CD8-positive, alpha-beta memory T cell (primary cell): ENCODE data around the gene C1orf159. TPM values are rescaled to one million over a fixed set of nuclear protein-coding genes. Genes with fewer than 3 reads are reported as not detected.
A peak's percentile ranks its signal among the peaks of the same experiment; 100 is the strongest.

Experiments used
- CTCF ChIA-PET: fragments of 350-600 bp; sonication (Branson Sonifier 250); formaldehyde crosslinking; loops from one replicate; lab custom pipeline; 2021; ENCODE audit warnings: antibody characterized with exemption; lab: Charles Lee
- POLR2A ChIA-PET: fragments of 350-600 bp; sonication (Branson Sonifier 250); formaldehyde crosslinking; loops from one replicate; lab custom pipeline; 2021; ENCODE audit warnings: antibody characterized with exemption; lab: Charles Lee
- DNase-seq, 5 donors: peaks; one replicate each; pipeline versions ENCODE4 v3.0.0 to v3.0.0-alpha.2; 2020 to 2022; ENCODE audit warnings: mixed read lengths in 1 of 5
- H3K27ac ChIP-seq: one replicate; pipeline ENCODE4 v1.7.0; 2013; ENCODE audit warnings: low read depth, mild to moderate bottlenecking, low read length, moderate library complexity
- H3K27me3 ChIP-seq: 2 replicates; pipeline ENCODE4 v1.7.0; 2013; ENCODE audit warnings: low read length, mild to moderate bottlenecking; ENCODE audit not compliant: insufficient read depth, poor library complexity, severe bottlenecking
- H3K36me3 ChIP-seq: 2 replicates; pipeline ENCODE4 v1.7.0; 2013; ENCODE audit warnings: mild to moderate bottlenecking, low read length, moderate library complexity; ENCODE audit not compliant: insufficient read depth
- H3K4me1 ChIP-seq: 2 replicates; pipeline ENCODE4 v1.7.0; 2013; ENCODE audit warnings: mild to moderate bottlenecking, low read length, moderate library complexity; ENCODE audit not compliant: insufficient read depth
- H3K4me3 ChIP-seq: 2 replicates; pipeline ENCODE4 v1.7.0; 2013; ENCODE audit warnings: mild to moderate bottlenecking, low read length
- H3K9me3 ChIP-seq: 2 replicates; pipeline ENCODE4 v1.7.0; 2013; ENCODE audit warnings: mild to moderate bottlenecking, low read length
- H3K27ac Mint-ChIP-seq, 8 donors: one replicate each; pipeline ENCODE4 v1.8.0; 2020 to 2021; ENCODE audit warnings: mixed read lengths in 8 of 8, mild to moderate bottlenecking in 6 of 8, inconsistent platforms in 3 of 8, moderate library complexity in 3 of 8
- H3K27me3 Mint-ChIP-seq, 2 donors: one replicate each; pipeline ENCODE4 v1.8.0; 2020 to 2021; ENCODE audit warnings: mixed read lengths in 2 of 2, mild to moderate bottlenecking in 1 of 2, moderate library complexity in 1 of 2
- H3K36me3 Mint-ChIP-seq, 3 donors: one replicate each; pipeline ENCODE4 v1.8.0; 2020 to 2021; ENCODE audit warnings: mixed read lengths in 3 of 3, inconsistent platforms in 1 of 3, mild to moderate bottlenecking in 1 of 3
- H3K4me1 Mint-ChIP-seq, 3 donors: one replicate each; pipeline ENCODE4 v1.8.0; 2020 to 2021; ENCODE audit warnings: mixed read lengths in 3 of 3, inconsistent platforms in 1 of 3, mild to moderate bottlenecking in 1 of 3
- H3K4me3 Mint-ChIP-seq, 7 donors: one replicate each; pipeline ENCODE4 v1.8.0; 2020 to 2021; ENCODE audit warnings: mixed read lengths in 7 of 7, mild to moderate bottlenecking in 6 of 7, moderate library complexity in 4 of 7, inconsistent platforms in 2 of 7
- H3K9me3 Mint-ChIP-seq, 5 donors: one replicate each; pipeline ENCODE4 v1.8.0; 2020 to 2022; ENCODE audit warnings: mixed read lengths in 5 of 5, mild to moderate bottlenecking in 3 of 5, moderate library complexity in 2 of 5, inconsistent platforms in 1 of 5
- polyA plus RNA-seq: library from polyadenylated mRNA; unstranded; fragments of 300-500 nt; fragmentation: Illumina TruSeq; gene quantifications from one replicate; pipeline ENCODE4 v1.2.3, GENCODE V29; 2021
- total RNA-seq, 2 experiments: library from RNA; stranded (reverse); gene quantifications; one replicate each; pipeline ENCODE4 v1.2.3, GENCODE V29; 2021

Gene C1orf159
- 10 to 100 TPM; 18.7 to 20.8 TPM for total RNA-seq
- 7.9 TPM for polyA plus RNA-seq

DNA sequence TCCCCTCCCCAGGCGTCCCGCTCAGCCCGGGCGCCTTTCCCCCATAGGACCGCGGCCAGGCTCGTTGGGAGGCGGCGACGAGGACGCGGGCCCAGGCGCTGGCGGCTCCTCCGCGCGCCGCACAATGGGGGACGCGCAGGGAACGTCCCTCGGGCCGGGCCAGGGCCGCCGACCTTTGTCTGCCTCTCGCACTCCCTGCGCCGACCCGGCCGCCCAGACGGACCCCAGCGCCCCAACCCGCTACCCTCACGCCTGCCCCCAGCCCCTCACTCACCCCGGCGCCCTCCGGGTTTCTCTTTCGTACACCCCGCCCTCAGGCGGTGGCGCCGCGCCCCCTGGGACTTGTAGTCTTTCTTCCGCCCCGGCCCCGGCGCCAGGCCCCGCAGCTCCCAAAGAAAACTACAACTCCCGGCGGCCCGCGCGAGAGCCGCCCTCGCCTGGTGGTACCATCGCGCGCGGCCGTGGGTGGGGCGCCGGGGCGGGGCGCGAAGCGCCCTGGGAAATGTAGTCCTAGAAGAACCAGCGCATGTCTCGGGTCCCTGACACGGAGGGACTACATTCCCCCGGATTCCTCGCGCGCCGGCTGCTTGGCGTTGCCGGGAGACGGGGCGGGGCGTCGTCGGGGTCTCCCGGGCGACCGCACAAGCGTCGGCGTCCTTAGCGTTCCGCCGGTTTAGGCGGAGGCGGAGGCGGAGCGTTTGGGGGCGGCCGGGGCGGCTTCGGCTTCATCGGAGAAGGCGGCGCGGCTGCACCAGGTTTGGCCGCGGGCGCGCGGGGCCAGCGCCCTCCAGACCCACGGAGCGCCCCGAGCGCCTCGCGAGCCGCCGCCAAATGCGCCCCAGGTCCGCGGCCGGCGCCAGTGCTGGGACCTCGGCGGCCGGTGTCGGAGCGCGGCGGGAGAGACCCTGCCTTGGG, at the start of gene C1orf159:
Gene C1orf159 (minus strand): TSS at position 304 of the 915 bp plus-strand sequence. CDS start 24,546 bp downstream, outside the sequence.
- Histone ChIP-seq H3K36me3 (no peaks in the 10 kb centered on the region), H3K9me3 (no peaks in the 10 kb centered on the region), H3K4me1 (no peaks in the 10 kb centered on the region), H3K4me3 (peak within 1 kb of the TSS; percentile 43), H3K27ac (peak within 1 kb of the TSS; percentile 43), H3K27me3 (peaks cover 6% of the 10 kb centered on the region)
- Mint-ChIP-seq H3K9me3 (no peaks in the 10 kb centered on the region), H3K4me3 (peak within 1 kb of the TSS; percentile 83 to 96 (median 86)), H3K27ac (peak within 1 kb of the TSS in 7 of 8 donors; percentile 57 to 94 (median 72)), H3K36me3 (peaks cover 4 to 21% (median 5%) of the 10 kb centered on the region in 3 donors), H3K4me1 (peaks cover 6 to 14% (median 11%) of the 10 kb centered on the region in 3 donors), H3K27me3 (peaks cover 6 to 9% of the 10 kb centered on the region in 2 donors)
- ChIA-PET POLR2A (interaction anchor here (0.5 to 1.8 kb wide), 4 partner anchors 102 to 496 kb away, joined by 3 to 10 read pairs (median 3); partner anchors contain the start of genes AURKAIP1 and ISG15), CTCF (interaction anchor here (0.8 to 1.0 kb wide), 2 partner anchors 97 to 185 kb away, joined by 4 read pairs; no protein-coding TSS in a partner anchor)
- peak; percentile 97 to 98 (median 98) for DNase-seq

DNA sequence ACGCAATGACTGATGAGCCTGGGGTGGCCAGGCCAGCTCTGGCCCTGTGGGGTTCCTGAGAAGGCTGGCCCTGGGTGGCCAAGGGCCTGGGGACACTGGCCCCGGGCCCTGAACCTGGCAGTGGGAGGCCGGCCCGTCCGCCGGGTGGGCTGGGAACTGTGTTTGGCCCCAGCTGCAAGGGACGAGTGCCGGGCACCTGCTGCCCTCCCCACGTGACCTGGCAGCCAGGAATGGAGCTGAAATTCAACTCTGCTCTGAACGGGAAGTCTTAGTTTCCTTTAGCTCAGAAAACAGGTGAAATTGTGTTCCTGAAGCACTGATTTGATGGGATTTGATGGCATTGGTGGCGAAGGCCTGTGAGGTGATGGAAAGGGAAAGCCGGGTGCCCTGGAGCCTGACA, 49.6 kb upstream of the C1orf159 start:
- POLR2A ChIA-PET, result no interaction called here

DNA sequence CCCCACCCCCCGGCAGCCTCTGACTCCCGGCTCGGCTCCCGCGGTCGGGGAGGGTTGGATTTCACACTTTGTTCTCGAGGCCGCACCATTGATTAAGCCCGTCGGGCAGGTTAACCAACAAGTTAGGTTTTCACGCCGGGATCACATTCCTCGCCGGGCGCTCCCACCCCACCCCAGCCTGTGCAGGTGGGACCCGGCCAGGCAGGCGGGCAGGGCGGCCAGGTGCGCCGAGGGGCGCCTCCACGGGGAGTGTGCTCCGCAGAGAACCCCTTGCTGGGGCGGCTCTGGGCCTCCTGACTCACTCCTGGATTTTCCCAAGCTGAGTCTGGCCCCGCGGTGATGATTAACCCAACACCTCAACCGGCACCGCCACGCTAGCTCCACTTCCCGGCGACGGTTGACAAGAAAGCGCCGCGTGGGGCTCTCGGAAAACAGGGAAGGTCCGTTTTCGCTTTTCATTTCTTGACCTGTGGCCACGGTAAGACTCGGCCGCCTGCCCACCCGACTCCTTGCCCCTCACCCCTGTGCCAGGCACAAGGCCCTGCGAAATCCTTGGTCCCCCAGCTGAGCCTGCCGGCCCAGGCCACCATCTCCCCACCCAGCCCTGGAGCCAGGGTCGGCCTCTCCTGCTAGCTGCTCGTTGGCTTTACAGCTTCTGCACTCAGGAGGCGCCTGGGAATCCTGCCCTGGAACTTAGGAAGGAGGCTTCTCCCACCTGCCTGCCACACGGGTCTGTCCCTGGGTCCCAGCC, 49.0 kb upstream of the C1orf159 start:
- ChIA-PET POLR2A (no interaction called here), CTCF (interaction anchor here (0.6 kb wide), 1 partner anchor 12 kb away, joined by 3 read pairs; no protein-coding TSS in a partner anchor)
- Histone ChIP-seq H3K9me3 (no peaks in the 10 kb centered on the region), H3K4me1 (no peaks in the 10 kb centered on the region), H3K27me3 (no peaks in the 10 kb centered on the region), H3K27ac (no peak overlapping the region), H3K36me3 (no peaks in the 10 kb centered on the region), H3K4me3 (no peak overlapping the region)
- no peak overlapping the region for H3K27ac Mint-ChIP-seq
- no peak overlapping the region for H3K4me3 Mint-ChIP-seq
- H3K36me3 Mint-ChIP-seq, result no peaks in the 10 kb centered on the region
- no peak for DNase-seq
- H3K9me3 Mint-ChIP-seq, result no peaks in the 10 kb centered on the region
- peaks cover 0 to 5% of the 10 kb centered on the region in 2 donors for H3K27me3 Mint-ChIP-seq
- peaks cover 0 to 4% (median 1%) of the 10 kb centered on the region in 3 donors for H3K4me1 Mint-ChIP-seq

More for the DNA sequence above, 49.6 kb upstream of the C1orf159 start:
- DNase-seq, result no peak
- CTCF ChIA-PET, result interaction anchor here (0.6 kb wide), 1 partner anchor 13 kb away, joined by 3 read pairs; no protein-coding TSS in a partner anchor
- Mint-ChIP-seq H3K4me3 (no peak overlapping the region), H3K27me3 (peaks cover 3 to 10% of the 10 kb centered on the region in 2 donors), H3K27ac (no peak overlapping the region), H3K9me3 (no peaks in the 10 kb centered on the region), H3K4me1 (peaks cover 1 to 5% (median 4%) of the 10 kb centered on the region in 3 donors), H3K36me3 (no peaks in the 10 kb centered on the region)
- H3K36me3 ChIP-seq, result no peaks in the 10 kb centered on the region
- H3K27ac ChIP-seq, result no peak overlapping the region
- H3K9me3 ChIP-seq, result no peaks in the 10 kb centered on the region
- no peaks in the 10 kb centered on the region for H3K4me1 ChIP-seq
- H3K4me3 ChIP-seq, result no peak overlapping the region
- H3K27me3 ChIP-seq, result no peaks in the 10 kb centered on the region

DNA sequence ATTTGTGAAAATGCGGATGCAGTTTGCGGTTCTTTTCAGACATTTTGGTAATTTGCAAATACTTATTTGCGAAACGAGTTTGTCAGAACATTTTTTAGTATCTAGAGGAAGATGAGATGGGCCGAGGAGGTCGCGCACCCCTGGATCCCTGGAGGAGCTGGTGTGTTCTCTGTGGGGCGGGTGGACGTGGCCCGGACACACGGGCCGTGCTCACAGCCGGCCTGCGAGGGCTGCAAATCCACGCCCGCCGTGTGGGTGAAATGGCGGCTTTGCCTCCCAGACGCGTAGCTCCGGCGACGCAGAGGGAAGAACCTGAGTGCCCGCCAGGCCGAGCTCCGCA, 48.4 kb upstream of the C1orf159 start:
- Mint-ChIP-seq H3K27ac (no peak overlapping the region), H3K4me3 (peak overlapping the region in 1 of 7 donors; percentile 27), H3K36me3 (no peaks in the 10 kb centered on the region), H3K9me3 (no peaks in the 10 kb centered on the region), H3K4me1 (peaks cover 0 to 4% (median 0%) of the 10 kb centered on the region in 3 donors), H3K27me3 (peaks cover 0 to 4% of the 10 kb centered on the region in 2 donors)
- Histone ChIP-seq H3K4me1 (no peaks in the 10 kb centered on the region), H3K36me3 (no peaks in the 10 kb centered on the region), H3K9me3 (no peaks in the 10 kb centered on the region), H3K4me3 (no peak overlapping the region), H3K27me3 (no peaks in the 10 kb centered on the region), H3K27ac (no peak overlapping the region)
- POLR2A ChIA-PET, result no interaction called here
- CTCF ChIA-PET, result no interaction called here
- no peak for DNase-seq

DNA sequence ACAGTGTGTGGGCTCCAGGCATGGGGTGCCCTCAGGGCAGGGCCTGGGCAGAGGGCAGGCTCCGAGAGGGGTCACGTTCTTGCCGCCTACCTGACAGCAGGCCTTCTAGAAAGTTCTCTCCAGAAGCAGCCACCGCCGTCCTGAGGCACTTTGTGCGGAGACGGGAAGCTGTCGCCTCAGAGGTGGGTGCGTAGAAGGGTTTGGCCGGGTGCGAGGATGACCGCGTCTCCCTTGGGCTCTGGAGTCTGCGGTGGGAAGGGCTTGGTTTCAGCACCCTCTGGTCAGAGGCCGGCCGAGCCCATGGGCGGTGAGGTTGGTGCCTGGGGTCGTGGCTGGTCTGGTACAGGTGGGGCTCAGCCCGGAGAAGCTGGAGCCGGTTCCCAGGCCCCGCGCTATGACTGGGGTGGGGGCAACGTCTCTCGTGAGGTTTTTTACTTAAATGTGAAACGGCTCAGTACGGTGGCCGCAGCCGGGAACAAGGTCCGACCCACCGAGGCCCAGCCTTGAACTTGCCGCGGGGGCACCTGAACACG, 47.7 kb upstream of the C1orf159 start:
- no peaks in the 10 kb centered on the region for H3K9me3 Mint-ChIP-seq
- Histone ChIP-seq H3K4me1 (peaks cover under 1% of the 10 kb centered on the region), H3K9me3 (no peaks in the 10 kb centered on the region), H3K36me3 (no peaks in the 10 kb centered on the region), H3K27me3 (no peaks in the 10 kb centered on the region), H3K27ac (no peak overlapping the region), H3K4me3 (no peak overlapping the region)
- peak overlapping the region in 1 of 7 donors; percentile 27 for H3K4me3 Mint-ChIP-seq
- no peaks in the 10 kb centered on the region for H3K36me3 Mint-ChIP-seq
- CTCF ChIA-PET, result no interaction called here
- POLR2A ChIA-PET, result no interaction called here
- peaks cover 0 to 4% (median 0%) of the 10 kb centered on the region in 3 donors for H3K4me1 Mint-ChIP-seq
- no peak overlapping the region for H3K27ac Mint-ChIP-seq
- no peak for DNase-seq
- peaks cover 0 to 4% of the 10 kb centered on the region in 2 donors for H3K27me3 Mint-ChIP-seq

GRCh38 chr1:1162597-1163537, 47.0 kb upstream of the C1orf159 start:
- H3K36me3 ChIP-seq, result no peaks in the 10 kb centered on the region
- no peaks in the 10 kb centered on the region for H3K9me3 ChIP-seq
- H3K27ac ChIP-seq, result no peak overlapping the region
- Mint-ChIP-seq H3K27me3 (peaks cover 0 to 4% of the 10 kb centered on the region in 2 donors), H3K4me3 (no peak overlapping the region), H3K36me3 (no peaks in the 10 kb centered on the region), H3K9me3 (no peaks in the 10 kb centered on the region), H3K27ac (peak overlapping the region in 1 of 8 donors; percentile 73), H3K4me1 (peaks cover 0 to 4% (median 0%) of the 10 kb centered on the region in 3 donors)
- peaks cover 5% of the 10 kb centered on the region for H3K4me1 ChIP-seq
- DNase-seq, result no peak
- ChIA-PET CTCF (no interaction called here), POLR2A (no interaction called here)
- no peaks in the 10 kb centered on the region for H3K27me3 ChIP-seq
- no peak overlapping the region for H3K4me3 ChIP-seq

DNA sequence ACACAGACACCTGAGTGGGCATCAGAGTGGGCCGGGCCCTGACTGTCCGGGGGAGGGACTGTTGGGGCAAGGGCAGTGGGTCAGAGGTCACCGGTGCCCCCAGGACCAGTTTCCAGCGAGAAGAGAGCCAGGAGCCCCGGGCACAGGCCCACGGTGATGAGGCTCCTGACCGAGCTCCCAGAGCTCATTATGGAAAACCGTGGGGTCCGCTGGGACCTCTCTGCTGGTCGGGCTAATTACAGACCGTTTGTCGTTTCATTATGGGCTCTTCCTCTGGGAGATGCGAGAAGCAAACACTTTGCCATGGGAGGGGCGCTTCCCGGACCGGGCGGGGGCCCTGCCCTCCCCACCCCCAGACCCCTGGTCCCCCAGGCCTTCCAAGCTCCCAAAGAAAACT, 45.8 kb upstream of the C1orf159 start:
- no peak for DNase-seq
- Mint-ChIP-seq H3K27ac (no peak overlapping the region), H3K4me3 (no peak overlapping the region), H3K4me1 (peaks cover 0 to 4% (median 0%) of the 10 kb centered on the region in 3 donors), H3K36me3 (no peaks in the 10 kb centered on the region), H3K9me3 (no peaks in the 10 kb centered on the region), H3K27me3 (peaks cover 0 to 4% of the 10 kb centered on the region in 2 donors)
- ChIA-PET CTCF (no interaction called here), POLR2A (no interaction called here)
- Histone ChIP-seq H3K9me3 (no peaks in the 10 kb centered on the region), H3K27ac (no peak overlapping the region), H3K27me3 (no peaks in the 10 kb centered on the region), H3K4me1 (peaks cover 5% of the 10 kb centered on the region), H3K4me3 (no peak overlapping the region), H3K36me3 (no peaks in the 10 kb centered on the region)
